Measurements from ENCODE around the gene ROMO1.
A peak's percentile ranks its signal among the peaks of the same experiment; 100 is the strongest.

Gene ROMO1

GRCh38 chr20:35699127-35699956, at the start of gene ROMO1, which contains the start of gene NFS1:
Gene ROMO1 (plus strand): TSS chr20:35699405. CDS start chr20:35699633, 228 bp downstream.
Gene NFS1 (minus strand): TSS chr20:35699352. CDS start chr20:35699288, 64 bp downstream.
- DNase-seq, result peak; percentile 58

GRCh38 chr20:35650632-35651031, 48.6 kb upstream of the ROMO1 start:
- DNase-seq, result no peak

DNA sequence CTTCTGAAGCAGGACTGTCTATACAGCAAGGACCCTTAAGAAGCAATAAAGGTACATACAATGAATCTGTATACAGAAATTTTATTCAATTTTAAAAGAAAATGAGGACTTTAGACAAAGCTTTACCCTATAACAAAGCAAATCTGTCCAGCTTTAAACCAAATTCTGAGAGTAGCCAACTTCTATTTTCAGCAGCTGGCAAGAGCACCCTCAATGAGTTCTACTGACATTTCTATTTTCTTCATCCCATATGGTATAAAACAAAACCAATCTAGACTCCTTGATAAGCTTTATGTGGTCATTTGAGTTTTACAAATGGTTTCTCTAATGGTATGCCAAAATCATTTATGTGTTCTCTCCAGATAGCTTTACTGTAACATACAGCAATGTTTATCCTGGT, 47.2 kb upstream of the ROMO1 start:
- DNase-seq, result no peak

GRCh38 chr20:35652641-35653429, 46.4 kb upstream of the ROMO1 start:
- DNase-seq, result no peak

DNA sequence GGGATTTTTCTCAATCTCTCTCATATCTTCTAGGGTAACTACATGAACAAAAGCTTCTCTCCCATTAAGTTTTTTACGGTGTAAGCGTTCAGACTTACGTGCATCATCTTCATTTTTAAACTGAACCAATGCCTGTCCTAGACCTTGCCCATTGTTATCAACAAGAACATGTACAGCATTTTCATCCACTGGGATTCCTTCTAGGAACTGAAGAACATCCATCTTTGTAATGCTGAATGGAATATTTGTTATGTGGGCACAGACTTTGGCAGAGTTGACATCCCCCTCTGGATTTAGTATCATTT, 45.8 kb upstream of the ROMO1 start:
- no peak for DNase-seq

DNA sequence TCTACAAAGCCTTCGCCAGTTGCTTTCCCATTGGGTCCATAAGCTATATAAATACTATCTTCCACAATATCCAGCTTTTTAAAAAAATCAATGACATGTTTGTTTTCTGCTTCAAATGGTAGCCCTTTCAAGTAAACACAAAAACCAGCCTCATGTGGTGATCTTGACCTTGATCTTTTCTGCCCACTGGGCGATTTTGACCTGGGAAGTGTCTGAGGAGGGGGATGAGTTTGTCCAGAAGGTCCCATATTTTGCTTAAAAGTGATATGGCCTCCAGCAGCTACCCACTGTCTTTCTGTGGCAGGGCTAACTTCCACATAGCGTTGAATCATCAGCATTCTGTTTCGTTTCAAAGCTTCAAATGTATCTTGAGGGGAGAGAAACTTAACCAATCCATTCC, 45.3 kb upstream of the ROMO1 start:
- DNase-seq, result no peak

- DNase-seq, result no peak
Observed at GRCh38 chr20:35654415-35654814, 44.8 kb upstream of the ROMO1 start.

DNA sequence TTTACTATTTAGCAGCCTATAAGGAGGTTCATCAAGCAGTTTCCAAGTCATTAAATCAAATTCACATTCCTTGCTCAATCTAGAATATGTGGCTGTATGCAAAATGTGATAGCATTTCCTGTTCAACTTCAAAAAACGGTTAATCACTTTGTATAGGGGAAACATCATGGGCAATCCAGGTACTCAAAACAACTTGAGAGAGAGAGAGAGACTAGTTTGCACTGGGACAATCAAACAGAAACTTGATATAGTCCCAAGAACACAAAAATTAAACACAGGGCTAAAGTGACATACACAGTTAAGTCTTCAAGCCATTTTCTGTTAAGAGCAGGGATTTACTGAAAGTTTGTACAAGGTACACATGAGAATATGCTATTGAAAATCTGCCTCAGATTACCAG, 41.9 kb upstream of the ROMO1 start:
- no peak for DNase-seq

DNA sequence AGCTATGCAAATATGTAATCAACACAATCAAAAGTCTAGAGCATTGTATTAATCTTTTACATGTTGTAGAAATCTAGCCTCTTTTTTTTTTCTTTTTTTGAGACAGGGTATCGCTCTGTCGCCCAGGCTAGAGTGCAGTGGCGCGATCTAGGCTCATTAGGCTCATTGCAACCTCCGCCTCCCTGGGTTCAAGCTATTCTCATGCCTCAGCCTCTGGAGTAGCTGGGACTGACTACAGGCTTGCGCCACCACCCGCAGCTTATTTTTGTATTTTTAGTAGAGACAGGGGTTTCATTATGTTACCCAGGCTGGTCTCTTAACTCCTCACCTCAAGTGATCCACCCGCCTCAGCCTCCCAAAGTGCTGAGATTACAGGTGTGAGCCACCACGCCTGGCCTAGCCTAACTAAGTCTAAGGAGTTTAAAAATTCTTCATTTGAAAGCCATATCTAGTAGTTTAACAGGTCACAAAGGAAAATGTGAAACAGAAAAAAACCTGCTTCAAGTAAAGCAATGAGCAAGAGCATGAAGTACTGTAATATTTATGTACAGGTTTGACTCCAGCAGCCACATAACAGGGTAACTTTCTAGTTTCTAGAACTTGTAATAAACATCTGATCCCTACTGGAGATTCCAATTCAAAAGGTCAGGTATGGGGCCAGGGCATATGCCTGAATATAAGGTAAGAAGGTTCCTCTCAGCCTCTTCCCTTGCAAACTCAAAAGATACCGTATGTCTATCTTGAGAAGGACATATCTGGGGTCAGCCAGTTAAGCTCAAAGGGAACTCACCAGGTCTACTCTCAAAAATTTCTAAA, 38.9 kb upstream of the ROMO1 start:
- no peak for DNase-seq

- DNase-seq, result no peak
Observed at GRCh38 chr20:35661053-35661452, 38.2 kb upstream of the ROMO1 start.

- DNase-seq, result no peak
Observed at GRCh38 chr20:35661908-35662307, 37.3 kb upstream of the ROMO1 start.

GRCh38 chr20:35662551-35662950, 36.7 kb upstream of the ROMO1 start:
- DNase-seq, result no peak

GRCh38 chr20:35663516-35664465, 35.4 kb upstream of the ROMO1 start:
- peak; percentile 70 for DNase-seq

DNA sequence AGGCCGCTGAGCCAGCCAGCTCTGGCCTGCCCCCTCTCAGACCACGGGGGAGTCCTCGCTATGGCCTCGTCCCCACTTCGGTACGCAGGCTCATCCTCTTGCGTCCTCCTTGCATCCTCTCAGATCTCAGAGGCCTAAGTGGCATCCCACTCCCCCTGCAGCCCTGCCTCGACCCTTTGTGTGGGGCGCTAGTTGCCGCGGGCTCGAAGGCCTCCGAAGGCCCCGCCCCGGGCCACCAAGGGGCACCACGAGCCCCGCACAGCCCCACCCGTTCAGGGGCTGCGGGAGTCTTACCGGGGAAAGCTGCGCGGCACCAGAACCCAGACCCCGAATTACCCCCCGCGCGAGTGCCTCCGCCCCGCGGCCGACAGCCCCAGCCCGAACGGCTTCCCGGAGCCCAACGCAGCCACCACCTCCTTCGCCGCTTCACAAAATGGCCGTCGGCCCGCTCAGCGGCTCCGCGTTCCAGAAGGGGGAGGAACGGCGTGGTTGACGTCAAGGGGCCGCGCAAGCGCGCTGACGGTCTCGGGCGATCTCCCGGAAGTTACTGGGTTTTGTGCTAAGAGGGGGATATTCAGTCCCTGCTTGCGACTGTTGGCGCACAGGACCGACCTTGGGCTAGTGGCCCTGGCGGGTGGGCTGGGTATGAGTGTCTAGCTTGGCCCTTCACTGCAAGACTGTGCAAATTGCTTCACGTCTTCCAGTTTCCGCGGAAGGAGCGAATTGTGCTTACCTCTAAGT, 34.6 kb upstream of the ROMO1 start, which contains the start of the genes CPNE1 and RBM12:
Gene CPNE1 (minus strand): TSS at position 435 of the 741 bp plus-strand sequence. CDS start 31,977 bp downstream, outside the sequence.
Gene RBM12 (minus strand): TSS at position 435 of the 741 bp plus-strand sequence. CDS start 9,578 bp downstream, outside the sequence.
- DNase-seq, result peak; percentile 84

GRCh38 chr20:35665949-35666288, 33.3 kb upstream of the ROMO1 start:
- no peak for DNase-seq

GRCh38 chr20:35669221-35669620, 30.0 kb upstream of the ROMO1 start:
- no peak for DNase-seq

GRCh38 chr20:35669681-35670080, 29.5 kb upstream of the ROMO1 start:
- DNase-seq, result no peak

DNA sequence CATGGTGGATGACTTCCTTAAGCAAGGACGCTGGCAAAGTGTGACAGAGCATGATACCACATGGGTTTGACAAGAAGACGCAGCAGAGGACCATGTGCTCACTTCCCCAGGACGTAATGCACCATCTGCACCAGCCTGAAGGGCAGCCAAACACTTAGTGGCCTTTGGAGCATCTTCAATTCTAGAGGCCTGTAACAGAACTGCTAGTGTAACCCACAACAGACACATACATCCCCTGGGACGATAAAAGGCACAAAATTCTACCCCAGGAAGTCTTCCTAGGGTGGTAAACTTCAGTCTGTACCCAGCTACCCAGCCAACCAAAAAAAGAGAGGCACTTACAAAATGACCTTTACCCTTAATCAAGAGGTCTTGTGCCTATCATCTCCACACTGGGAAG, 25.3 kb upstream of the ROMO1 start:
- DNase-seq, result no peak

DNA sequence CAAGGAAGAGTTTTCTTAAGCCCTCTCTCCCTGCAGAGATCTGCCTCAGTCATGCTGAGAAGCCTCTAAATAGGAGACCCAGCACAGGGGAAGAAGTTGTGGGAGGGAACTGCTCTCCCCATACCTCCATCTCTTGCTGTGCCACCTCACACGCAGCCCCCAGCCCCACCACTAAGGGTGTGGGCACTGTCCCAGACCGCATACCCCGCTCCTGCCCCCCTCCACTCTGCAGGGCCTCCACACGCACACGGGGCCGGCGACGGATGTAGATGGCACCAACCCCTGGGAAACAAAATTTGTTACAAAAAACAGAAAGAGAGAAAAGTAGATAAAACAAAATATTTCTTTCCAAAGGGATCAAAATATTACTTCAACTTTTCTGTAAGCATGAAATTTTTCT, 24.3 kb upstream of the ROMO1 start:
- DNase-seq, result no peak

DNA sequence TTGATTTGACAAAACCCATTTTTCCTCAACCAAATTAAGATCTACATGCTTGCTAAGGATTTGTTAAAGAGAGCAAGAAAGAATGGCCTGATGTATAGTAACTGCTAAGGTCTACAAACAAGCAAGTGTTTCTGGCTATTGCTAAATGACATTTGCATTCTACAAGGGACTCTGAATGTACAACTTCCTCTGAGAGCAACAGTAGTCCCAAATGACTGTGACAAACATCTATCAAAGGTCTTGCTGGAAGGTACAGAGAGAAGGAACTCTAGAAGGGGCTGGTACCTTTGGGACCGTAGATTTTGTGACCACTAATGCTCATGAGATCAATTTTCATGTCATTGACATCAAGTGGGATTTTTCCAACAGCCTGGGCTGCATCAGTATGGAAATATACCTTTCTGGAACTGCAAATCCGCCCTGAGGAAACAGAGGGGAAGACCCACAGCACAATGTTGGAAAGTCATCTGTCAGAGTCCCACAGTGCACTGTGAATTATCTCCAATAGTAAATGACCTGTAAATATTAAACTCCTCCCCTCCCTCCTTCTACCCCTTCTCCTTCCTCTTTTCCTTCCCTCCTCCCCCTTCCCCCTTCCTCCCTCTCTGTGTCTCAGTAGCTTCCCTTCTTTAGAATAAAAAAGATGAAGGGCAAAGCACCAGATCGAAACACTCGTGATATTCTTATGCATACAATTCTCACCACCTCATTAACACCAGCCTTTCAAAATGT, 18.6 kb upstream of the ROMO1 start:
- DNase-seq, result no peak

GRCh38 chr20:35681960-35682359, 17.2 kb upstream of the ROMO1 start:
- no peak for DNase-seq
